ENCODE data around the gene QPRT.

DNA sequence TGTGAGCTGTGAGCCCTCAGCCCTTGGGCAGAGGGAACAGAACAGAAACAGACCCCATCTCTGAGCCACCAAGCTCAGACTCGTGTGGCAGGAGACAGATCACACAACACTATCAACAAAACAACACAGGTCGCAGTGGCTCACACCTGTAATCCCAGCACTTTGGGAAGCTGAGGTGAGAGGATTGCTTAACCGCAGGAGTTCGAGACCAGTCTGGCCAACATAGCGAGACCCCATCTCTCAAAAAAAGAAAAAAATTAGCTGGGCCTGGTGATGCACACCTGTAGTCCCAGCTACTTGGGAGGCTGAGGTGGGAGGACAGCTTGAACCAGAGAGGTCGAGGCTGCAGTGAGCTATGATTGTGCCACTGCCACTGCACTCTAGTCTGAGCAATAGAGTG, 5.5 kb upstream of the QPRT start:
- TF ChIP-seq POLR2AphosphoS5 (IDR thresholded peaks at IDR 0.05): no peak
- no peak for TF ChIP-seq POLR2A (IDR thresholded peaks at IDR 0.05)
- TF ChIP-seq, protein P1, sequence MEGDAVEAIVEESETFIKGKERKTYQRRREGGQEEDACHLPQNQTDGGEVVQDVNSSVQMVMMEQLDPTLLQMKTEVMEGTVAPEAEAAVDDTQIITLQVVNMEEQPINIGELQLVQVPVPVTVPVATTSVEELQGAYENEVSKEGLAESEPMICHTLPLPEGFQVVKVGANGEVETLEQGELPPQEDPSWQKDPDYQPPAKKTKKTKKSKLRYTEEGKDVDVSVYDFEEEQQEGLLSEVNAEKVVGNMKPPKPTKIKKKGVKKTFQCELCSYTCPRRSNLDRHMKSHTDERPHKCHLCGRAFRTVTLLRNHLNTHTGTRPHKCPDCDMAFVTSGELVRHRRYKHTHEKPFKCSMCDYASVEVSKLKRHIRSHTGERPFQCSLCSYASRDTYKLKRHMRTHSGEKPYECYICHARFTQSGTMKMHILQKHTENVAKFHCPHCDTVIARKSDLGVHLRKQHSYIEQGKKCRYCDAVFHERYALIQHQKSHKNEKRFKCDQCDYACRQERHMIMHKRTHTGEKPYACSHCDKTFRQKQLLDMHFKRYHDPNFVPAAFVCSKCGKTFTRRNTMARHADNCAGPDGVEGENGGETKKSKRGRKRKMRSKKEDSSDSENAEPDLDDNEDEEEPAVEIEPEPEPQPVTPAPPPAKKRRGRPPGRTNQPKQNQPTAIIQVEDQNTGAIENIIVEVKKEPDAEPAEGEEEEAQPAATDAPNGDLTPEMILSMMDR (IDR thresholded peaks at IDR 0.05): no peak

All from transverse colon (tissue), 4 donors.